ENCODE data around the gene ARL2.
"Not testable (repeated sequence)": the region's sequence is repeated elsewhere in the genome, so short reads cannot be mapped to it uniquely, and the experiment has no call there.

The ARL2 gene

GRCh38 chr11:65008873-65009272 is 5.1 kb upstream of the ARL2 start:
- no peak for DNase-seq

GRCh38 chr11:65013130-65013887 is 651 bp upstream of the ARL2 start:
- peak; percentile 89 for DNase-seq

- no peak for DNase-seq
Measured at GRCh38 chr11:65014726-65015227, 817 bp downstream of the ARL2 start.

GRCh38 chr11:65016705-65017104 is 2.7 kb downstream of the ARL2 start:
- DNase-seq, result no peak

- no peak for DNase-seq
Measured at GRCh38 chr11:65017937-65018336, 4.0 kb downstream of the ARL2 start.

GRCh38 chr11:65019824-65020223 is 5.9 kb downstream of the ARL2 start:
- no peak for DNase-seq

- DNase-seq, result no peak
Measured at GRCh38 chr11:65021003-65021402, 7.0 kb downstream of the ARL2 start.

GRCh38 chr11:65021509-65021908 is 7.5 kb downstream of the ARL2 start:
- no peak for DNase-seq

- DNase-seq, result not testable (repeated sequence)
Measured at GRCh38 chr11:65023502-65023901, 9.5 kb downstream of the ARL2 start.

GRCh38 chr11:65026810-65027209 is 12.8 kb downstream of the ARL2 start:
- DNase-seq, result no peak

- DNase-seq, result peak; percentile 98
Measured at GRCh38 chr11:65027213-65028067, 13.5 kb downstream of the ARL2 start, which contains the start of gene SNX15. SNX15 (plus strand) TSS chr11:65027439; CDS start chr11:65027538, 99 bp downstream.

- DNase-seq, result no peak
Measured at GRCh38 chr11:65032216-65032615, 18.3 kb downstream of the ARL2 start.

- no peak for DNase-seq
Measured at GRCh38 chr11:65034423-65034822, 20.5 kb downstream of the ARL2 start.

GRCh38 chr11:65035579-65035978 is 21.6 kb downstream of the ARL2 start:
- DNase-seq, result no peak

GRCh38 chr11:65036931-65037330 is 23.0 kb downstream of the ARL2 start:
- no peak for DNase-seq

GRCh38 chr11:65040520-65040846 is 26.5 kb downstream of the ARL2 start:
- DNase-seq, result no peak

GRCh38 chr11:65040847-65041622 is 27.1 kb downstream of the ARL2 start, which contains the start of gene SAC3D1:
SAC3D1 (plus strand) TSS chr11:65041210; CDS start chr11:65041293, 83 bp downstream.
- peak; percentile 98 for DNase-seq

- no peak for DNase-seq
Measured at GRCh38 chr11:65042891-65043290, 28.9 kb downstream of the ARL2 start.

GRCh38 chr11:65043881-65044501 is 30.0 kb downstream of the ARL2 start:
- DNase-seq, result no peak

- no peak for DNase-seq
Measured at GRCh38 chr11:65045061-65045460, 31.1 kb downstream of the ARL2 start.

- no peak for DNase-seq
Measured at GRCh38 chr11:65045728-65046127, 31.8 kb downstream of the ARL2 start.

GRCh38 chr11:65047581-65048422 is 33.8 kb downstream of the ARL2 start:
- no peak for DNase-seq

All from NCI-H2171 treated with DMSO at 0.1 percent for 48 hours (cell line).